ENCODE data around the gene EPX.
A peak's percentile ranks its signal among the peaks of the same experiment; 100 is the strongest.

EPX gene

GRCh38 chr17:58186591-58186990 lies 5.9 kb upstream of the EPX start:
- no peak for DNase-seq

GRCh38 chr17:58187063-58187462 lies 5.5 kb upstream of the EPX start:
- no peak for DNase-seq

GRCh38 chr17:58187675-58188074 lies 4.9 kb upstream of the EPX start:
- DNase-seq, result no peak

- no peak for DNase-seq
These were observed 2.9 kb upstream of the EPX start for GRCh38 chr17:58189436-58190146.

GRCh38 chr17:58191241-58191896 lies 1.2 kb upstream of the EPX start:
- no peak for DNase-seq

GRCh38 chr17:58193641-58194255 lies 1.2 kb downstream of the EPX start:
- DNase-seq, result no peak

GRCh38 chr17:58195518-58196123 lies 3.1 kb downstream of the EPX start:
- DNase-seq, result no peak

GRCh38 chr17:58196610-58197009 lies 4.1 kb downstream of the EPX start:
- no peak for DNase-seq

- DNase-seq, result peak; percentile 77
These were observed 7.6 kb downstream of the EPX start for GRCh38 chr17:58200024-58200633.

- no peak for DNase-seq
These were observed 10.3 kb downstream of the EPX start for GRCh38 chr17:58202859-58203258.

GRCh38 chr17:58204796-58205195 lies 12.3 kb downstream of the EPX start:
- DNase-seq, result no peak

GRCh38 chr17:58205936-58206335 lies 13.4 kb downstream of the EPX start:
- no peak for DNase-seq

GRCh38 chr17:58207451-58207850 lies 14.9 kb downstream of the EPX start:
- DNase-seq, result no peak

GRCh38 chr17:58208344-58208743 lies 15.8 kb downstream of the EPX start:
- DNase-seq, result no peak

GRCh38 chr17:58210922-58211321 lies 18.4 kb downstream of the EPX start:
- no peak for DNase-seq

GRCh38 chr17:58215685-58216084 lies 23.2 kb downstream of the EPX start:
- DNase-seq, result no peak

GRCh38 chr17:58217766-58218165 lies 25.2 kb downstream of the EPX start:
- DNase-seq, result no peak

- peak; percentile 97 for DNase-seq
These were observed 26.7 kb downstream of the EPX start, which contains the start of gene MKS1 for GRCh38 chr17:58219007-58219788. MKS1 (minus strand) TSS chr17:58219255; CDS start chr17:58219230, 25 bp downstream.

GRCh38 chr17:58219789-58220183 lies 27.3 kb downstream of the EPX start:
- DNase-seq, result no peak

GRCh38 chr17:58224315-58224714 lies 31.8 kb downstream of the EPX start:
- peak; percentile 53 for DNase-seq

- no peak for DNase-seq
These were observed 35.2 kb downstream of the EPX start for GRCh38 chr17:58227733-58228132.

GRCh38 chr17:58228679-58229078 lies 36.2 kb downstream of the EPX start:
- no peak for DNase-seq

Data from suppressor macrophage treated with lipopolysaccharide for 4 hours (primary cell).